HG03439 (cell line): Measurements from ENCODE around the gene TNFRSF19.
"Not testable (repeated sequence)": the region's sequence is repeated elsewhere in the genome, so short reads cannot be mapped to it uniquely, and the experiment has no call there.

ENCODE experiments used
- ATAC-seq: cut with Tn5 transposase; IDR thresholded peaks from one replicate; pipeline ENCODE4 v1.9.1; 2021; ENCODE audit warnings: mild to moderate bottlenecking, moderate library complexity; ENCODE audit not compliant: unreplicated experiment

Gene TNFRSF19

GRCh38 chr13:23652909-23653726 is 82.9 kb downstream of the TNFRSF19 start:
- no peak for ATAC-seq

- no peak for ATAC-seq
Measured at GRCh38 chr13:23654111-23655110, 84.2 kb downstream of the TNFRSF19 start.

GRCh38 chr13:23655321-23655720 is 85.1 kb downstream of the TNFRSF19 start:
- ATAC-seq: no peak

DNA sequence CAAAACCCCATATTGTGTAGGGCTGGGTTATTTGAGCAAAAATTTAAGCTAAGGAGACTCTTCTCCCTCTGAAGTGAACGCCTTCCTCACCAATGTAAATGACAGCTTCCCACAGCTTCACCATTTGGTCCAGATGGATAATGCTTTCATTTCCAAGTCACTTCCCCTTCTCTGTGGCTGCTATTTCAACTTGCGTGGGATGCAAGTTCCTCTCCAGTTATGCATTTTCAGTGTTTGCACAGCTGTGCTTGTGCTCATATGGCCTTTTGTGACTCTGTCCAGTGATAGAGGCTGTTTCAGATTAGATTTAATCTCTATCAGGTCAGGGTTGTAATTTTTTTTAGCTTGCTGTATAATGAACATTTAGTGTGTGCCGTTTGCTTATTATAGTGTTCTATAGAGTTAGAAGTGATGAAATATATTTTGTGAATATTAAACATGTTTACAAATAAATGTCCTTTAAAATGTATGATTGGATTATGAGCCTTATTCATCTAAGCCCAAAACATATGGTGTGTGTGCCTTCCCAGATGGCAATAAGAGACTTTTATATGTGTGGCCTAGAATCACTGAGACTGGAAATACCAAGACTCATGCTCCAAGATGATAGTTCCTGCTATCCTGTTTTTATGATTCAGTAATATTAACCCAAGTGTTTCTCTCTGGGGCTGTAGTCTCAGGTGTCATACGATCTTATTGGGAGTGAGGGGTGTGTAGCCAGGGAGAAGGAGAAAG is 86.6 kb downstream of the TNFRSF19 start:
- ATAC-seq: no peak

DNA sequence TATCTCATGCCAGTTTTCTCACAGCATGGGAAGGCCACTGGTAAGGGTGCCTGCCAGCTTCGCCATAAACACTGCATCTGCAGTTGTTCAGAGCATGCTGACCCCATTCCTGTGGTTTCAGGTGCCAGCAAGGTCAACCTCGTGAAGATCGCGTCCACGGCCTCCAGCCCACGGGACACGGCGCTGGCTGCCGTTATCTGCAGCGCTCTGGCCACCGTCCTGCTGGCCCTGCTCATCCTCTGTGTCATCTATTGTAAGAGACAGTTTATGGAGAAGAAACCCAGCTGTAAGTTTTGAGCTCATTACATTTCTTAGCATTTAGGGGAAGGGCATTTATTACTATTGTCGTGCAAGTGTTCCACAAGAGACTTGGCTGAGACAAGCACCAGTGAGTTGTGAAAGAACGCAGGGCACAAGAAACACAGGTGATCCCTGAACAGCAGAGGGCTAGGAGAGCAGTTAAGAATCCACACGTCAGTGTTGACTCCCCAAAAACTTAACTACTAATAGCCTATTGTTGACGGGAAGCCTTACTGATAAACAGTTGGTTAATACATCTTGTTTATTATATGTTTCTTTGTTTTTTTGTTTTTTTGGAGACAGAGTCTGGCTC is 88.8 kb downstream of the TNFRSF19 start:
- no peak for ATAC-seq

- ATAC-seq: no peak
Measured at GRCh38 chr13:23660249-23660648, 90.0 kb downstream of the TNFRSF19 start.

- ATAC-seq: no peak
Measured at GRCh38 chr13:23666582-23666981, 96.4 kb downstream of the TNFRSF19 start.

GRCh38 chr13:23667750-23668149 is 97.5 kb downstream of the TNFRSF19 start:
- no peak for ATAC-seq

- ATAC-seq: no peak
Measured at GRCh38 chr13:23668562-23668961, 98.3 kb downstream of the TNFRSF19 start.

GRCh38 chr13:23670793-23671192 is 100.6 kb downstream of the TNFRSF19 start:
- no peak for ATAC-seq

GRCh38 chr13:23671377-23671776 is 101.2 kb downstream of the TNFRSF19 start:
- ATAC-seq: no peak

GRCh38 chr13:23671897-23672296 is 101.7 kb downstream of the TNFRSF19 start:
- no peak for ATAC-seq

DNA sequence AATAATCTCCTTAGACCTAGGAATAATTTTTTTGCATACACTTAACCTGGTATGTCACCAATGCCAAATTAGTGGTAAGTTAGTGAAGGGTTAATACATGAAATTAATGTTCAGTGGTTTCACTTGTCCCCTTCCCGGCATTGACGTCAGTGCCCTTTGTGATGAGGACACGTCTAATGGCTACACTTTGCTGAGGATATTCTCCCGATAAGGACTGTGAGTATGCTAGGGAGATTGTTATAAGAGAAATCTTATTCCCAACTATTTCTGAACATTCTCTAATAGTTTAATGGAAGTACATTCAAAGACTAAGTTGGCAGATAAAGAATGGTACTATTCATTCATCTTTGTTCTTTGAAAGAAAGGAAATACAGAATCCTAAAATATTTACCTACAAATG is 102.4 kb downstream of the TNFRSF19 start:
- no peak for ATAC-seq

DNA sequence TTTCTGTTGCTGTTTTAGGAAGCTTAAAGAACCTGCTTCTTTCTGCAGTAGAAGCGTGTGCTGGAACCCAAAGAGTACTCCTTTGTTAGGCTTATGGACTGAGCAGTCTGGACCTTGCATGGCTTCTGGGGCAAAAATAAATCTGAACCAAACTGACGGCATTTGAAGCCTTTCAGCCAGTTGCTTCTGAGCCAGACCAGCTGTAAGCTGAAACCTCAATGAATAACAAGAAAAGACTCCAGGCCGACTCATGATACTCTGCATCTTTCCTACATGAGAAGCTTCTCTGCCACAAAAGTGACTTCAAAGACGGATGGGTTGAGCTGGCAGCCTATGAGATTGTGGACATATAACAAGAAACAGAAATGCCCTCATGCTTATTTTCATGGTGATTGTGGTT is 103.1 kb downstream of the TNFRSF19 start:
- ATAC-seq: no peak

- ATAC-seq: no peak
Measured at GRCh38 chr13:23673867-23674605, 103.8 kb downstream of the TNFRSF19 start.

GRCh38 chr13:23674795-23675640 is 104.8 kb downstream of the TNFRSF19 start:
- no peak for ATAC-seq

DNA sequence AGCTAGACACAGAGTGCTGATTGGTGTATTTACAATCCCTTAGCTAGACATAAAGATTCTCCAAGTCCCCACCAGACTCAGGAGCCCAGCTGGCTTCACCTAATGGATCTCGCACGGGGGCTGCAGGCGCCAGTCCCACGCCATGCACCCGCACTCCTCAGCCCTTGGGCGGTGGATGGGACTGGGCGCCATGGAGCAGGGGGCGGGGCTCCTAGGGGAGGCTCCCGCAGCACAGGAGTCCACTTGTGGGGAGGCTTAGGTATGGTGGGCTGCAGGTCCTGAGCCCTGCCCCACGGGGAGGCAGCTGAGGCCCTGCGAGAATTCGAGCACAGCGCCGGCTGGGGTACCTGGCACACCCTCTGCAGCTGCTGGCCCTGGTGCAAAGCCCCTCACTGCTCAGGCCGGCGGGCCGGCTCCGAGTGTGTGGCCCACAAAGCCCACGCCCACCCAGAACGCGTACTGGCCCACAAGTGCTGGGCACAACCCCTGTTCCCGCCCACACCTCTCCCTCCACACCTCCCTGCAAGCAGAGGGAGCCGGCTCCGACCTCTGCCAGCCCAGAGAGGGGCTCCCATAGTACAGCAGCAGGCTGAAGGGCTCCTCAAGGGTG is 107.6 kb downstream of the TNFRSF19 start:
- ATAC-seq: not testable (repeated sequence)

GRCh38 chr13:23678795-23679194 is 108.6 kb downstream of the TNFRSF19 start:
- ATAC-seq: no peak

DNA sequence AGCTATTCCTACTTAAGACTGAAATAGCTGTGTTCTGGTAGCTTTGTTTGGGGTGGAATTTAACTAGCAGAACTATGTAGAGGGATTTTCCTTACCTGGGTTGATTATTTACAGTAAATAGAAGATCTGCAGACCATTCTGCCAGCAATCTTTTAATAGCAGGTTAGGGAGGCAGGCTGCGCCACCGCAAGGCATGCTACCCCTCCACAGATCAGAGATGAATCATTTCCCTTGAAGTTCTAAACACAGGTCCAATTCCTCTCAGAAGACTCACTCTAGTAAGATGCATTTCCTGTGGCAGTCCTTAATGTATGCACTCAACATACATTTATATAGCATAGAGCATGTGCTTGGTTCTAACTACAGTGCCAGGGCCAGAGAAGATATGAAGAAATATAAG is 109.0 kb downstream of the TNFRSF19 start:
- no peak for ATAC-seq
